Activated gamma-delta T cell (primary cell): ENCODE data around the gene SMIM36.
"Not testable (repeated sequence)": the region's sequence is repeated elsewhere in the genome, so short reads cannot be mapped to it uniquely, and the experiment has no call there.

ENCODE experiments used
- DNase-seq: peaks from one replicate; lab custom pipeline; 2025; lab: John Stamatoyannopoulos, UW

The SMIM36 gene

DNA sequence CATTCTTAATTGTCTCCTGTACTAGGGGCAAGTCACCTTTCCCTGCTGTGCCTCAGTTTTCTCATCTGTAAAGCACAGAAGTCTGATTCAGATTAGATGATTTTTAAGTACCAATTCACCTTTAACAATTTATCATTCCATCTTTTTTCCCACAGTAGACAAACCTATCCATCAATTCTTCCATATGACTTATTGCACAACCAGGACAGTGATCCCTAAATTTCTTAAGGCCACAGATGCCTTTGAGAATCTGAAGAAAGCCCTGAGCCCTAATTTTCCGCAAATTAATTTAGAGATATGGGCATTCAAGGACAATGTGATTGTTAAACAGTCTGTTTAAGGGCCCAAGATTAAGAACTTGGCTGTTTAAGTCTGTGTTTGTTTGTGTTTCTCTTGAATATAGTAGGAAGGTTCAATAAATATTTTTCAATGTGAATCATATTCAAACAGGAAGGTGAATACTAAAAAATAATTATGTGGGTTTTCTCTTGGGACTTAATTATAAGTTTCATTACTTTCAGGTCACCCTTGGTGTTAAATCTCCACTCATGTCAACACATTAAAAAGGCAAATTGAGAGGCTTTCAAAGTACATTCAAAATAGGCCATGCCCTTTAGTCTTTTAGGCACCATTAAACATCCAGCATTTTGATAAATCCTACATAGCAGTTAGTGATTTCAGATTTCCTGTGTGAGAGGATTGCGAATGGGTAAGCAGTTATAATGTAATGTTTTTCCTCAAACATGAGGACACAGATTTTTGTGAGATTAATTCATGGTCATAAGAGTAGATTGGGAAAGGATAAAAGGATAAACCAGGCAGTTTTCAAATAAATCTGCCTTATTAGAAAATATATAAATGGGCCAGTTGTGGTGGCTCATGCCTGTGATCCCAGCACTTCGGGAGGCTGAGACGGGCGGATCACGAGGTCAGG is 54.7 kb downstream of the SMIM36 start:
- DNase-seq, result no peak

DNA sequence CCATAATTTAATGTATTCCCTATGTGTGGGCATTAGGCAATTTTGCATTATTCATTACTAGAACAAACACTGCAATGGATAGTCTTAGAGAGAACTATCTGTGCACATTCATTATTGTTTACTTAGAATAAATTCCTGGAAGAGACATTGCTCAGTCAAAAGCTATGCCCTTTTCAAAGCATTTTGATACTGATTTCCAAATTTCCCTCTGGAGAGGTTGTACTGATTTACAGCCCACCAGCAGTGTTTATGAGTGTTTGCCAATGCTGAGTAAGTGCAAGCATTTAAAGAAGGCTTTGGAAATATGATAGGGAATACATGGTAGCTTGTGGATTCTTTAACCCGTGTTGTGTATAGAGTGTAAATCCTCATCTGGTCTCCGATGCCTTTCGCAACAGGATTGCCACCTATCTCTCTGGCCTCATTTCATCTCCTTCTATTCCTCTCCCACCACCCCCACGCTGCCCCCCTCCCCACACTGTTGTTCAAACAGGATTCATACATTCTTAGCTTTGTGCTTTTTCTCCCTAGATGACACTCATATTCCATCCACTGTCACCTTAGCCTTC is 56.3 kb downstream of the SMIM36 start:
- DNase-seq, result no peak

DNA sequence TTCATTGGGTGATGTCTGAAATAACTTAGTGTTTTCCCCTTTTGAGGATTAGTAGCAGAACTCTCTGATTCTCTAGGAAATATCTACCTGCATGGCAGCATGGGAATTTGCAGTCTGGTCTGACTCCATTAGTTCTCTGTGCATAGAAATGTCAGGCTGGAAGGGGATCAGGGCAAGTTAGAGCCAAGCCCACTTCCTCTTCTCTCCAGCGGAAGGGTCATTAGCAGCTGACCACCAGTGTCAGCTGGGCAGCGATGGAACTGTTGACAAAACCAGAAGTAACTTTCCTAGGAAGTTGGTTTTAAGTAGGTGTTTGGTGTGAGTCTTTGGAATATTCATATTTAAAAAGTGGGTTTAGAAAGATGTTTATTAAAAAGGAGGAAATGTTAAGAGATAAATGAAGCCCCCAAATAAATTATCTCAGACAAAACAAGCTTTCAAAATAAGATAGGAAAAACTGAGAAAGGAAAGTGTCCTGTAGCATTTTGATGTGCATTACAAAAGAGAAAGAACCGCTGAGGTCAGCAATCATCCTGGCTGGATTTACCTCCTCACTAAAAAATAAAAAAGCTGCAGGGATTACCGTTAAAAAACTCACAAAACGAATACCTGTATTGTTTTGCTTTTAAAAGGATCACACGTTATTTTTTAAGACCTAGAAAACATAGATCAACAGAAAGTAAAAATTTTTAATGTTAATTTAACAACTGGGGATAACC is 57.3 kb downstream of the SMIM36 start:
- DNase-seq, result no peak

DNA sequence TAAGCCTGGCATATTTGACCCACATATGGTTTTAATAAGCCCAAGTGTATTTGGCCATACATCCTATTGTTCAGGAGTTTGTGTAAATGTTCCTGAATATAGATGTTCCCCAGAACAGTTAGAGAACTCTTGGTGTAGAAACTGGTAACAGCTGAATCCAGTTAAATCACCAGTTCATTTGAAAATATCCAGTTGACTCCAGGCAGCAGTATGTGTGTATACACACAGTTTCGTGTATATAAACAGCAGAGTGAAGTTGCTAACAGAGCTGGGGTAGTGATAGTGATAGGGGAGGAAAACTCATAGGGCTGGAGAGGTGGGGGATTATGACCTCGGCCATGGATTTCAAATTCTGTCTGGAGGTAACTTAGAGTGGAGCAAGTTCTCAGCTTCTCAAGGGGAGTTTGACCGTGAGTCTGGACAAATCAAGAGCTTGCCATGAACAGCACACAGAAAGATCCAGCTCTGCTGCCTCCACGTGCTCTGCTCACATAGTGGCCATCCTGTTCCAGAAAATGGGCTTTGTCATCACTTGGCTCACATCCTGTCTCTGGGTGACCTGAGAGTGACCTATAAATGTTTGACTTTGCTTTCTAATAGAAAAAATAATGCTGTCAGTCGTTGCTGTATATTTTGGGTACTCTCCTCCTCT is 59.0 kb downstream of the SMIM36 start:
- no peak for DNase-seq

DNA sequence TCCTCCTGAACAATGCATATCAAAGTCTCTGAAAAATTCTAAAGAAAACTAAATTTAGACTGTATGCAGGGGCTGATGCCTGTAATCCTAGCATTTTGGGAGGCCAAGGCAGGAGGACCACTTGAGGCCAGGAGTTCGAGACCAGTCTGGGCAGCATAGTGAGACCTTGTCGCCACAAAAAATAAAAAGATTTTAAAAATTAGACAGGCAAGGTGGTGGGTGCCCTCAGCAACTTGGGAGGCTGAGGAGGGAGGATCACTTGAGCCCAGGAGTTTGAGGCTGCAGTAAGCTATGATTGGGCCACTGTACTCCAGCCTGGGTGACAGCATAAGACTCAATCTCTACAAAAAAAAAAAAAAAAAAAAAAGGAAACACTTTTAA is 59.5 kb downstream of the SMIM36 start:
- no peak for DNase-seq

DNA sequence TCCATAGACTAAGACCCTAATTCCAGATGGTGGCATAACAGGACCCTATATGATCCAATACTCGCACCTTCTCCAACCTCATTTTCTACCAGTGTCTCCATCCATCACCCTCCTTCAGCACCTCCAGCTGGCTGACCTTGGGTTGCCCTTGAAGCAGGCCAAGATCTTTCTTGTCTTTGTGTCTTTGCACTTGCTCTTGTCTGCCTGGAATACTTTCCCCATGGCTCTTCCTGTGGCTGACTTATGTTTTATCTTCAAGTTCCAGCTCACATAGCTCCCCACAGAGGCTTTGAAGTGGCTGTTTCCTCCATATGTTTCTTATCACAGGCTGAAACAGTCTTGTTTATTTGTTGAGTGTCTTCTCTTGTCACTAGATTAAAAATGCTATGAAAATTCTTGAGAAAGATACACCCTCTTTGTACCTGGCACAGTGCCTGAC is 60.0 kb downstream of the SMIM36 start:
- DNase-seq, result no peak

DNA sequence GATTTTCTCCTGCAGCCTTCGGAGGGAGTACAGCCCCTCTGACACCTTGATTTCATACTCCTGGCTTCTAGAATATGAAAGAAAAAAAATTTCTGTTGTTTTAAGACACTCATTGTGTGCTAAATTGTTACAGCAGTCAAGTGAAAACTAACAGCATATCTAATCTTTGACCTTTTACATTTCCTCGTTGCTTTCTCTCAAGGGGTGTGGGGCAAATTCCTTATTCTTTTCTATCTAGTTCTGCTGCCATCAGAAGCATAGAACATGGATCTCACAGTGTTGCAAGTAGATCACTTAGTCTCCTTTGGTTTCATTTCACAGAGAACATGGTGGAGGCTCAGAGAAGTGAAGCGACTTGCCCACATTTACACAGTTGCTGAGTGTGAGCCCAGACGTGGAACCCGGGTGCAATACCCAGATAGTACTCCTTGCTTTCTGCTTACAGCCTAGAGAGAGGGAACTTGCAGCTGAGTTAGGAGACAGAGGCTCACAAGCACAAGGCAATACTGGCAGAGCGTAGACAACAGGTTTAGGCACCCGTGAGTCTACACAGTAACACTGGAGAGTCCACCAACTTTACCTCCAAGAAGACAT is 60.9 kb downstream of the SMIM36 start:
- DNase-seq, result no peak

DNA sequence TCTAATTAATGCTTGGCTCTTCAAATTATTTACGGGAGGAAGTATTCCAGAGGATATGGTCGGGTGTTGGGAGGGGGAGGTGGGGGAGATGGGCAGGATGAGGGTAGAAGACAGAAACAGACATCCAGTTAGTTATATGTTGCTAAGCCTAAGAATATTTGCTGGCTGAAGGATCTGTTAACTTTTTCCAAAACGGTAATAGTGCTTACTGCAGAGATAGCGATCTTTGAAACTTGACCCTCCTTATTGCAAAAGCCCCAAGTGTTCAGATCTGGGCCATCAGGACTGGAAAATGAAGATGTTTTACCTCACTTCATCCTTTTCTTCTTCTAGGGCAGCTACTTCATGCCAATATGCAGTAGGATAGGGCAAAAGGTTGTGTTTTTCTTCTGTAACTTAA is 62.6 kb downstream of the SMIM36 start:
- no peak for DNase-seq

DNA sequence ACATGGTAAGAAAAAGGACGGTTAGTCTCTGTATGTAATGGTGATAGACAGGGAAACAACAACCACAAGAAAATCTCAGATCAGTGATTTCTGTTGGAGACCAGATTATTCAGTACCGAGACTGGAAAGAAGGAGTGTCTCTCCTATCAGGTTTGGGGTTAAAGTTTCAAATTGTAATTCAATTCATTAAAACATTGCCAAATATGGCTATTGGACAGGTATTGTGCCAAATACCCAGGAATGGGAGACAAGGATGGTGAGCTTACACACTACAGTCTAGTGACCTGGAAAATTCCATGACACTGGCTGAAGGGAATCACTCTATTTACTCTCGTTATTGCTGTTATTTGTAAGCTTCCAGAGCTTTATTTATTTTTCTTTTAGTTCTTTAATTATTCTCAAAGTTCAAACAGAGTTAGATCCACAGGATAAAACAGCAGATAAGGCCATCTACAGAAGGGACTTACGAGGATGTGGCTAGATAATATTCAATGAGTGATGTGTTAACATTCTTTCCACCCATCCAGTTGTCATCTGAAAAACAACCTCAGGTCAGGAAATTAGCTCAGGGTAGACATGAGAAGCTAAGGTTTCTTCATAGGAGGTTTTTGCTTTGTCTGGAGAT is 64.6 kb downstream of the SMIM36 start:
- no peak for DNase-seq

DNA sequence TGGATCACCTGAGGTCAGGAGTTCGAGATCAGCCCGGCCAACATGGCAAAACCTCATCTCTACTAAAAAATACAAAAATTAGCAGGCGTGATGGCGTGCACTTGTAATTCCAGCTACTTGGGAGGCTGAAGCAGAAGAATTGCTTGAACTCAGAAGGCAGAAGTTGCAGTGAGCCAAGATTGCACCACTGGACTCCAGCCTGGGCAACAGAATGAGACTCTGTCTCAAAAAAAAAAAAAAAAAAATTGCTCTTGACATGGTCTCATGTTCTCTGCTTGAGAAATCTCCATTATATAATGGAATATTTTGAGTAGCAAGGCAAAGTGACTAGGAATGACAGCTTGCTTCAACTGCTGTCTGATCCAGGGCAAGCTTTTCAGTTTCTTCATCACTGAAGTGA is 65.2 kb downstream of the SMIM36 start:
- not testable (repeated sequence) for DNase-seq

DNA sequence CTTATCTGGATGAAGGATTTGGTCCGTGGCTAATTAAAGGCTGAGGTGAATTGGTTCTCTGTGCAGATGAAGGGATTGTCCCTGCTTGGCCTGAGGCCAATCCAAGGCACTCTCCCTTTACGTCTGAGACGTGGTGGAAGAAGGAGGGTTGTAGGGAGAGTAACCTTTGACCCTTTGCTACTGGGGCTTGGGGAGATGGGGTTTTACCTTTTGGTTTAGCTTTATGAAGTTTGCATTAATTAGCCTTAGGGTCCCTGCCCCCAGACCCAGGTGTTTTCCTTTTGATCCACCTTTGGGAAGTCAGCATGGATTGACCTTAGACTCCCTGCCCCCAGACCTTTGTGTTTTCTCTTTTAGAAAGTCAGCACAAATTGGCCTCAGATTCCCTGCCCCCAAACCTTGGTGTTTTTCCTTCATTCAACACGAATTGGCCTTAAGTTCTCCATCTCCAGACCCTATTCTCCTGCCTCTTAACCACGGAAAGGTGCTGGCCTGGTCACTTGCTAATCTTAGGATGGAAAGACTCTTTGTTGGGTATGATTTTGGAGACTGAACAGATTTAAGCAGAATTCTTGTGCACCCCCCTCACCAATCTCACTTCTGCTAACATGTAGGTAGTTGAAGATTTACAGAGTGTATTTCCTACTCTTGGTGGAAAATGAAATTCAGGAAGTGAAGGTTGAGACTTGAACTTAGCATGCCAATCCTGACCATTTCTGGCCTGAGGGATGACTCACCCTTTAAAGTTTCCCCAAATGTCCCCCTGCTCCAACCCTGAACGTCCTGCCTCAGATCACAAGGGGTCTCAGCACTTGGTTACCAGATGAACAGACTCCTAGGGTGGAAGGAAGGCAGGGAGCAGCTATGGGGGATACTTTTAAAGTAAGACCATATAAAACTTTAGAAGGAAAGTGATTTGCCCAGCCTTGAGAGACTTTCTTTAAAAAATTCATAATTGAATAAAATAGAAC is 66.5 kb downstream of the SMIM36 start:
- no peak for DNase-seq

DNA sequence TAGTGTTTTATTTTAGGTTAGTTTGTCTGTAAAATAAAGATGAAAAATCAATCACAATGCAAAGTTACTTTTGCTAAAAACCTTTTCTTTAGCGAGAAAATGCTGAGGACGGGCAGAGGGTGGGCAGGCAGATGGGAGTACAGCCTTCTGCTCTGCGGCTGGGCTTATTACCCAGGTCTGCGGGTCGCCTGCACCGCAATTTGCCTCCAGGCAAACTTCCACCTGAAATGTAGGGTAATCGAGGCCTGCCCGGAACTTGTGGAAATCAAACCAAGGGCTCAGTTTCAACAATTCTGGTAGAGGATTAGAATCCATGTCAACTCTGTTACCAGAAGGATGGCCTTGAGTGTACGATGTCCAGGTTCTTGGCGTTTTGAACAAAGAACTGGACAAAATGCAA is 67.3 kb downstream of the SMIM36 start:
- no peak for DNase-seq

DNA sequence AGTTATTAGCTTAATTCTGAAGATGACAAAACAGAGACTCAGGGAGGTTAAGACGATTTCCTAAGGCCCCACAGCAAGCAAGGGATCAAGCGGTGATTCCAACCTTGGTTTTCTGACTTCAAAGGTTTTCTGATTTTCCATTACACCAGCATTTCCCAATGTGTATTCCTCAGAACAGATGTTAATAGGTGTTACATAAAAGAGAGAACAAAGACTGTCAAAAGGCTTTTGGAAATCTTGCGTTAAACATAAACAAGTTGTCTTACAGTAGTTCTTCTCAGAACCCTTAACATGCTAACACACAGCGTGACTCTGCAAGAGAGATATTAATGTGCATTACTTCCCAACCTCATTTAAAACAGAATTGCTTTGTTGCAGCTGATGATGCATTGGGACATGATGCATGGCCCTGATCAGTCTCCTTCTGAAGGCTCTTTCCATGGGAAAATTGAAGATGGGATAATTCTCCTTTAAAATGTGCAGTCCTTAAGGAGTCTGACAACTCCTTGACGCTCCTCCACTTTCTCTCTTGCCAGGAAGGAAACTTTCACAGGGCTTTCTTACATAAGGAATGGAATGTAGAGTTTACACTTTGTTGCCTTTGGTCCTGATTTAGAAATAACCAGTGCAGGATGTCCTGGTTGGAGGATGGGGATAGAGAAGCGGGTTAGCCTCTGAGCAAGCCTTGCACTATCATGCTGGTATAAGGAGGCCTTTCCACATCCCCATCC is 68.1 kb downstream of the SMIM36 start:
- DNase-seq, result no peak

DNA sequence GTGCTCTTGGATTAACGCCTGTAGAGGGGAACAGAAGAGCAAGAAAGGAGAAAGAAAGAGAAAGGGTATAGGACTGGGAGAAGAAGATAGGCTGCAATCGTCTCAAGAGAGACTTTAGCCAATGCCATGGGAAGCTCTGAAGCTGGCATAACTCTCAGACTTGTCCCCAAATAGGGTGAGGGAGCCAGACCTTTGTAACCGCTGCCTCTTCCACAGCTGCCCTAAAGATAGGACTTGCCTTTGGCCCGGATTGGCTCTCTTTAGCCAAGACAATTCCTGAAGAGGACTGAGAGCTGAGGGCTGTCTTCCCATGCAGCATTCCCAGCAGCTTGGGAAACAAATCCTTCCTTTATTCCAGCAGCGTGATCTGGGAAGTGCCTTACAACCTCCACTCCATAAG is 68.8 kb downstream of the SMIM36 start:
- no peak for DNase-seq

DNA sequence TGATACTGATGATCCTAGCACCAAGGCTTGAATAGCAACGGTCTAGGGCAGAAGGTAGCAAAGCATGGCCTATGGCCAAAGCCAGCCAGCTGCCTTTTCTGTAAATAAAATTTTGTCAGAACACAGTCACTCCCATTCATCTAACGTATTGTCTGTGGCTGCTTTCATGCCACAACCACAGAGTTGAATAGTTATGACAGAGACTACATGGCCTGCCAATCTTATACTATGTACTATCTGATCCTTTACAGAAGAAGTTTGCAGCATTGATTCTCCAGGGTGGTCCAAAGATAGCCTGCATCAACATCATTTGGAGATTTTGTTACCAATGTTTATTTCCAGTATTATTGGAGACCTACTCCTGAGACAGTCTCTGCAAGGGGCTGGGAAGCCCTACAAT is 69.7 kb downstream of the SMIM36 start:
- no peak for DNase-seq

DNA sequence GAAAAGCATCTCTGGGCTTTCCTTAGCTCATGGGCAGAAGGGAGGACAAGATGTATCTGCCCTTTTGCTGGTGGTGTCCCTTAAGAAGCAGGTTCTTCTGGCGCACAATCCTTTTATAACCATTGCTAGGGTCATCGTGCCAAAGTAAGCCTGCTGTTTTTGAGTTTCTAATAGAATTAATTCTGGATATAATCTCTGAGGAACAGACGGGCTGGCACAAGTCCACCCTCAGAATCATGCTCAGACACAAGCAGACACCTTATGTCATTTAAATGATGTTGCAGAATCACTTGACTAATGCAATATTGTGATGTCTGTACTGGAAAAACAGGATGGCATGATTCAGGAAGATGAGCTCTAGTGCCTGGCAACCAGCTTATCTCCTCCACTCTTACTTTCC is 70.9 kb downstream of the SMIM36 start:
- no peak for DNase-seq

DNA sequence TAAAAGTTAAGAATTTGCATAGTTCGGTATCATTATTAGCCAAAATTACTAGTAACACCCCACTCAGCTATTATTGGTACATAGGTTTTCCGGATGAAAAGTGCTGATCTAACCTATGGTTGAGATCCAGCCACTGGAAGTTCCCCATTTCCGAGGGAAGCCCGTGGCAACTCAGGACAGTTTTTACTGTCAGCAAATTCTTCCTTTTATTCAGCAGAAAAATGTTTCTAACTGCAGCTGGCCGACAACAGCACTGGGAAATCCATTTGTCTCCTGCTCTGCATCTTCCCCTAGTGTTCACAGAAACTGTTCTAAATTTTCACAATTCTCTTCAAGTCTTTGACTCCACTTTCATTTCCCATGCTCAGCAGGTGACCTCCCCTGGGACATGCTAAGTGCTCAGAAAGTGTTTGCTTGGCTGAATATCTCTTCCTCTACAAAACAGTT is 74.1 kb downstream of the SMIM36 start:
- no peak for DNase-seq

DNA sequence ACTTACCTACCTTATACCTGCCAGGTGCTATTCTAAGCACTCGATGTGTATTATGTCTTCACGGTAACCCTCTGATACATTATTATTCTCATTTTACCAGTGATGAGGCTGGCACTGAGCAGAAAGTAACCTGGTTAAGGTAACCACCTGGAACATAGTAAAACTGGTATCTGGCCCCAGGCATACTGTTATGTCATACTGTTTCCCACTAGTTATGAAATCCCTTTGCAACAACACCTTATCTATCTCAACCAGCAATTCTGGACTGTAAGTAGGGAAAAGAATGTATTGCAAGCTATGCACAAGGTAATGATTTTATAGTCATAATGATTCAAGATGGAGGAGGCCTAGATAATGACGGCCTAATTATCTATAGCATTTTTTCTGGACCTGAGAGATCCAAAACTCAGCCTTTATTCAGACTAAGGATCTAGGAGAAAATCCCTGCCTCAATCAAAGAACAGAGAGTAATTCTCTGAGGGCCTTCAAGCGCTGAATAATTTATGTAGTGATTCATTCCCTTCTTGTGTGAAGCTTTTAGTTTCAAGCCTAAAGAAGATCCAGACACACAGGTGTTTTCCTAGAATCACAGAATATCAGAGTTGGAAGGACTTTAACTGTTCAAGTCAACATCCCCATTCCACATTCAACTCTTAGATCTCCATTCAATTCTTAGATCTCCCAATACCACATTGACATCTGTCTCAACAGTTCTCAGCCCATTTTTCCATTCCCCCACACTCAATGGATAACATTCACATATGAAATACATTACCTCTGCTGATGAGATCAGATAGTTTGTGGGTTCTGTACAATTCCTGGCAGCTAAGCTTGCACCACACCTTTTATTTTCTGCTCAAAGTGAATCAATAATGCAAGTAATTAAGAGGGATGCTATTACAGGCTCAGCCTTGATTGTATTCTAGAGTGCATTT is 74.8 kb downstream of the SMIM36 start:
- no peak for DNase-seq
